Activated CD4-positive, alpha-beta T cell treated with anti-CD3 and anti-CD28 coated beads for 48 hours (primary cell): ENCODE results near the gene AUNIP.

ENCODE experiments used
- DNase-seq: peaks from one replicate; pipeline ENCODE4 v3.0.0-alpha.2; 2020

Gene AUNIP

DNA sequence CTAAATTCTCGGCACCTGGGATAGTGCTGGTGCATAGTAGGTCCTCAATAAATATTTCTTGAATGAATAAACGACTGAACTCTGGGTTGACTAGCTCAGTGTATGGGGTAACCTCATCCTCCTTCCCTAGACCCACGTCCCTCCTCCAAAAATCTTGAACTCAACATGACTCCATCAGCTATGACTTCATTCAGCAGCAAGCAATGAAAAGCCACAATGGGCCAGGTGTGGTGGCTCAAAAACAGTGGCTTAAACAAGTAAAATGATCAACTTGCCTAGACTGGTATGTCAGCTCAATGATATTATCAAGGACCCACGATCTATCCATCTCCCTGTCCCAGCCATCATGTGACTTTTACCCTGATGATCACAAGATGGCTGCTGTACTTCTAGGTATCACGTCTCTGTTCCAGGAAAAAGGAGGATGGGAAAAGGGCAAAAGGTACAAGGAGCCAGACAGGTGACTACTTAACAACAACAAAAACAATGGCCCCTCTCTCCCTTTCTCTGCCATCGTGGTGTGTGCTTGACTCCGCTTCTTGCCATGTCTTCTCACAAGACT, 29.2 kb upstream of the AUNIP start:
- no peak for DNase-seq

DNA sequence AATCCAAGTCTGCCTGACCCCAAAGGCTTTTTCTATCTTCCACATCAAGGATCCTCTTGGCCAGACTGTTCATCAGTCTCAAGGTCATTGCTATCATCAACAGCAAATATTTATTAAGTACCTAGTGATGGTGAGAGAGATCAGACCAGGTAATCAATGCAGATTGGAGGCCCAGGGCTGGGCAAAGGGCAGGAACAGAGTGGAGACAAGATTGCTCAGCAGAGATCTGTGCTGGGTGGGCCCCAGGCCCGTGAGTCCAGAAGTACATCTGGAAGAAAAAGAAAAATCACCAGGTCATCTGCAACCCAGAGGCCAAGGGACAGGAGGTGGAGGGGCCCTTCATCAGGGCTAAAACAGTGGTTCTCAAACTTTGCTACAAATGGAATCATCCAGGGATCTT, 26.3 kb upstream of the AUNIP start:
- no peak for DNase-seq

DNA sequence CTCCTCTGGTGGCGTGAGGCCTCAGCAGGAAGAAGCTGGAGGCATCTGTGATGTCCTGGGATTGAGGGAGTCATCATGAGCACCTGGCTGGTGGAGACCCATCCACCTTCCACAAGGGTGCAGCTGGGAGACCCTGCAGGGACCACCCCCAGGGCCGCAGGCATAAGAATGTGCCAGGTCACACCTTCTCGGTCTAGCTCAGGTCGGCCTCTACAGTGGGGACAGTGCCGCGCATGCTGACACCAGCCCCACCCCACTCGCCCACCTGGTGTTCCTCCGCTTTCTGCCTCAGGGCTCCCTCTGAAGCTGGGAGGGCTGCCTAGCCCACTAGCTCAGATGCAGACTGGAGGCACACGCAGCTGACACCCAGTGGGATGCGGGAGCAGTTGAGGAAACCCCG, 22.0 kb upstream of the AUNIP start:
- no peak for DNase-seq

GRCh38 chr1:25880518-25880917, 21.3 kb upstream of the AUNIP start:
- DNase-seq: no peak

DNA sequence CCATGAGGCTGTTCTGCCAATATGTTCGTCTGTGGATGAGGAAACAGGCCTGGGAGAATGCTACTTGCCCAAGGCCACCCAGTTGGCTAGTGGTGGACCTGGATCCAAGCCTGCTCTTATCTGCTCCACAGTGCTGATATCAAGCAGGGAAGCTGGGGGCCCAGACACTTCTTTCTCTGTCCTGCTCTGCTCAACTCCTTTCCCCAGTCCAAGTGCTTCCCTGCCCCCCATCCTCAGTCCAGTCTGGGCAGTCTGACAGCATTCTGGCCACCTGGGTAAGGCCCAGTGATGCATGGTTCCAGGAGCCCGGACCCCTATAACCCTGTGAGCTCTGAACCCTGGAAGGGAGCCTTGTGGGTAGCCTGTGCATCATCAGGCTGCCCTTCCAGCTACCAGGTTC, 20.4 kb upstream of the AUNIP start:
- no peak for DNase-seq

DNA sequence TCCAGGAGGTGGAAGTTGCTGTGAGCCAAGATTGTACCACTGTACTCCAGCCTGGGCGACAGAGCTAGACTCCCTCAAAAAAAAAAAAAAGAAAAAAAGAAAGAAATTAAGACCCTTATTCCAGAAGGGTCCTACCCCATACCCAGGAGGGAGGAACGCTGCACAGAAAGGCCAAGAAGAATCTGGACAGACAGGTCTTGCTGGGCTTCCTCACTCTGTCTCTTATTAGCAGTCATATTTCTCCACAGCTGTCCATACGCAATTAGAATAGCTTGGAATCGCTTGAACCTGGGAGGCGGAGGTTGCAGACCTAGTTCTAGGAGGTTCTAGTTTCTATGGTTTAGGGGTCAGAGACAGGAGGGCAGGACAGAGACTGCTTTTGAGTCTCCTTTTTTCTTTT, 19.4 kb upstream of the AUNIP start:
- no peak for DNase-seq

GRCh38 chr1:25877155-25877554, 17.9 kb upstream of the AUNIP start:
- no peak for DNase-seq

- DNase-seq: no peak
These were observed 17.4 kb upstream of the AUNIP start for GRCh38 chr1:25876693-25877077.

DNA sequence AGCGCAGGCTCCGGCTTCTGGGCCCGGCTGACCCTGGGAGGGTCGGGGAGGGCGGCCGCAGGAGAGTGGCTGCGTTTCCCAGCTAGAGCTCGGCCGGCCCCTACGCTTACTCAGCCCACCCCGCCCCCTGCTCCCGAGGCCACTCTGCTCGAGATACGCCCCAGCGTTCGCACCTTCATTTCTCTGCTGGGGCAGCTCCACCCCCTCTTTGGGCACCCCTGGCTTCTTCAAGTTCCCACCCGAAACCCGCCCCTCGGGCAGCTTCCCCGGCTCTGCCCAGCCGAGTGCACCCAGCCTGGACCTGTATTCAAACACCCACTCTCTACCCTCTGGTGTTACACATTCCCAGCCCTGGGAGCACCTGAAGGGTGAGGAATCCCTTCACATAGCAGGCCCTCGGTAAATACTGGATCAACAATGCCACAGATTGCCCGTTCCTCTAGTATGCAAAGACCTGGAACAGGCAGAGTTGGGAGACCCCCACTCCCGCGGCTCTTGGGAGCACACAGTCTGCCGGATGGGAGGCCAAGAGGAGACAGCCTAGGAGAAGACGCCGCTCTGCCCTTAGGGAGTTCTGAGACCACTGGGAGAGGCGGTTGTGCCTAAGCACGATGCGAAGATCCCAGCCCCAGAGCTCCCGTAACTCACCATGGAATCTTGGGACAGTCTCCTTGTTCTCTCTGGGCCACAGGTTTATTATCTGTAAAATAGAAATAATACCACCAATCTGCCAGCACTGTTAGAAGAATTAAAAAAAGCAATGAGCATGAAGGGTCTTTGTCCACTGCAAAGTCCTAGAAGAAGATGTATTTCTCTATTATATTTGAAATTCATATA, 16.8 kb upstream of the AUNIP start:
- no peak for DNase-seq

DNA sequence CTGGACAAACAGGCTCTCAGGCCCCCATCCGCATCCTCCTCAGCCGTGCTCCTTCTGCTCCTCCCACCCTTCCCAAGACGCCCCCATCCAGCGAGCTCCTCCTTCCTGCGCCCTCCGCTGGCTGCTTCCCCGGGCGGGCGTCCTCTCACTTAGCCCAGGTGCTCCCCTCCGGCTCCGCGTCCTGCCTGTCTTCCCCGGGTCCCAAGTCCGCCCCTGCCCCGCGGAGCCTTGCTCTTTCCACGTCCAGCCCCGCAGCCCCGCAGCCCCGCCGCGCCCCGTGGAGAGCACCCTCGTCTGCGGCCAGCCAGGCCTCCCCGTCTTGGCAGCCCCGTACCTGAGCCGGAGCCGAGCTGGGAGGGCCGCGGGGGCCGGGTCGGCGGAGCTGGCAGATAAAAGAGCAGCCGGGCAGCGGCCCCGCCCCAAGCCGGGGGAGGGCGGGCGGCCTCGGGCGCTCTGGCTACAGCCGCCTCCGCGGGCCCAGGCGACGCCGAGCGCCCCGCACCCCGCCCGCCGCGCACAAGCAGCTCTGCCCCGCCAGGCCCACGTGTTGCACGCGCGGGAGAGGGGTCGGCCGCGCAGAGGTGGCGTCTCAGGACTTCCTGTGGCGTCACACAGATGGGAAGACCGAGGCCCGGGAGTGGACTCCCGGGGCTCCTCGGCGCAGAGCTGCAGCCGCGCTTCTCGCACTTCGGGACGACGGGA, 16.0 kb upstream of the AUNIP start, which contains the start of gene PAQR7:
PAQR7 (minus strand) TSS at position 555 of the 702 bp plus-strand sequence. CDS start 11,869 bp downstream, outside the sequence.
- DNase-seq: peak; percentile 70

GRCh38 chr1:25874635-25875153, 15.4 kb upstream of the AUNIP start:
- no peak for DNase-seq

- no peak for DNase-seq
These were observed 15.0 kb upstream of the AUNIP start for GRCh38 chr1:25874209-25874608.

DNA sequence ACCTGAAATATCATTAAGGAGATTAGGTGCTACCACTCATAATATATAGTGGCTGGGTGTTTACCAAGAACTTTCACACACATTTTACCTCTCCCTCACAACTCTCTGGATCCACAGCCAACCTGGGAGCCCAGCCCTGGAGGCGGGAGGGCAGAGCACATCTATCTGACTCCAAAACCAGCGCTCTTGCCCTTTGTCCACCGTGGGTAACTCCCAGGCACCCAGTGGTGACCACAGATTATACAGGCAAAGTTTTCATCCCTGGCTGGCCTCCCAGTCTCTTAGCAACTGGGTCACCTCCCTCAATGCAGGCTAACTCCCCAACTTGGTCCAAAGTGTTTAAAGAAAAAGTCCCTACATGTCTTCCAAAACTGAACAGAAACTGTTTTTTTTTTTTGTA, 13.9 kb upstream of the AUNIP start:
- no peak for DNase-seq

GRCh38 chr1:25872713-25873112, 13.5 kb upstream of the AUNIP start:
- no peak for DNase-seq

DNA sequence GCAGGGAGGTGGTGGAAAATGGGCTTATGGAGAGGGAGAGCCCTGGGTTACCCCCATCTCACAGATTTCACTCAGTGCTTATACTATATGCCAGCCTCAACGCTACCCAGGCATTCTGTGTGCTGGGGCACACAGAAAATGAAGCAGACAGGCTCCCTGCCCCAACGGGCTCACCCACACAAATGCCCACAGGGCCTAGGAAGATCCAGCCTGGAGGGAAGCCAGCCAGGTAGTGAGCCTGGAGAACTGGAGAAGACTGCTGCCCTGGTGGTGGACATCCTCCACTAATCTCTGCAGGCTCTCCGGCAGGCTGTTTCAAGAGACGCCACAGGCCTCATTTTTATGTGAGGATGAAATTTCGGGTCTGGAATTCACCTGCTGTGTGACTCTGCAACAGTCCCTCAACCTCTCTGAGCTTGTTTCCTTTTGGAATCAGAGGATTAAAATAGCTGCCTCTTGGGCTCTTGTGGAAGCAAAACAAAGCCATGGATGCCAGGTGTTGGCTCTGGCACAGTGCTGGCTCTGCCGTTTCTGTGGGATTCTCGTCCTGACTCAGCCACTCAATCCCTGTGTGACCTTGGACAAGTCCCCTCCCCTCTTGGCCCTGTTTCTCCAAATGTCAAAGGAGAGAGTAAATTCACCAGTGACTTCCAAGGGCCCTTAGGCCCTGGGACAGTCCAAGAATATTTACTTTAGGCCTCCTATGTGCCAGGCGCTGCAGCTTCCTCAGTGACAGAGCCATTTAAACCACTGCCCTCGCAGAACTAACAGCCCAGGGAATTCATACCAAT, 12.6 kb upstream of the AUNIP start:
- no peak for DNase-seq

- no peak for DNase-seq
These were observed 11.9 kb upstream of the AUNIP start for GRCh38 chr1:25871086-25871703.

DNA sequence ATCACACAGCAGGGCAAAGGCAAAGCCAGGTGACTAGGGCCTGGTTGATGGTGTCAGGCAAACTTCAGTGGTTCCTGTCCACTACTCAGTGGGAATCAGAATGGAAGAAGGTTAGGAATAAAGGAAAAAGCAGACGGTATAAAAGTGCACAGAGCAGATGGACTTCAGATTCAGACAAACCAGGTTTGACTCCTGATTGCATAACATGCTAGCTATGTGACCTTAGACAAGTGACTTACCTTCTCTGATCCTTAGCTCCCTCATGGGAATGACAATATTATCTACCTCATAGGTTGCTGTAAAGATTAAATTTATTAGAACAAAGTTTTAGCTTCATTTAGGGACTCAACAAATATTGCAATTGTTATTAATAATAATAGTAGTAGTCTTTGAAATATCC, 11.4 kb upstream of the AUNIP start:
- DNase-seq: no peak

DNA sequence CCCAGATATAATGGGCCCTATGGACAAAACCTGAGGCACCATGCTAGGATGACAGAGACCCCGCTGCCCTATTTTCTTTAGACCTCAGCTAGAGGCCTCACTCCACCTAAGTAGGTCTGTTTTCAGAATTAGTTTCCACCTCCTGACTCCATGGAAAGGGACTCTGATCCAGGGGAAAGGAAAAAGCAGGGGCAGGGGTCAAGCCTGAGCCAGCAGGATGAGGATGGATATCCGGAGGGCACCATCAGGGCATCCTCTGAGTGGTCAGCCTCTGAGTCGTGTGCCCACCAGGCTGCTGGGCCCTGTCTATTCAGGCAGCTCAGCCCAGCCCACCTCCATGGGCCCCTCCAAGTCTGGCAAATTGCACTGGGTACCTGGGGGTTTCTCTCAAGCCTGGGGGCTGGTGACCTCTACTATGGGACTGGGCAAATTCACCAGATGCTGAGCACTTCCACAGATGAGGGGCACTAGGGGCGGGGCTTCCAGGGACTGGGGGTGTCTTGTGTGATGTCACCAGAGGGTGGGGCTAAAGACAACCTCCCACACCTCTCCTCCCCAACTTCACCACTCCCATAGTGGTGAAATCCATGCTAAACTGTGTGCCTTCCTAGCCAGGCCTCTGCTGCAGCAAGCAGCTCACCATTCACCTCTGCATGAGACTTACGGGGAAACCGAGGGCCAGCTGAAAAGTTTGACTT, 10.8 kb upstream of the AUNIP start:
- no peak for DNase-seq

- DNase-seq: no peak
These were observed 8.1 kb upstream of the AUNIP start for GRCh38 chr1:25867210-25867991.

GRCh38 chr1:25866288-25866687, 7.0 kb upstream of the AUNIP start:
- DNase-seq: no peak

DNA sequence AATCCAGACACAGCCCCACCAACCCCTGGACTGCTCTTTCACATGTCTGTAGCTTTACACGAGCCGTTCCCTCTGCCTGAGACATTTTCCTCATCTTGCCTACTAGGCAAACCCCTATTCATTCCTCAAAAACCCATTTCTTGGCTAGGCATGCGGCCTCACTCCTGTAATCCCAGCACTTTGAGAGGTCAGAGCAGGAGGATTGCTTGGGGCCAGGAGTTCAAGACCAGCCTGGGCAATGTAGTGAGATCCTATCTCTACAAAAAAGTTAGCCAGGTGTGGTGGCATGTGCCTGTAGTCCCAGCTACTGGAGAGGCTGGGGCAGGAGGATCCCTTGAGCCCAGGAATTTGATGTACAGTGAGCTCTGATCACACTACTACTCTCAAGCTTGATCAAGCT, 5.2 kb upstream of the AUNIP start:
- no peak for DNase-seq
